ENCODE measurements around the gene PTPRCAP. TPM values are rescaled to one million over a fixed set of nuclear protein-coding genes. Genes with fewer than 3 reads are reported as not detected.

Gene PTPRCAP
- total and polyA plus RNA-seq, 3 experiments from 2014 or later = 145 to 1,075 (median 163) TPM

- Mint-ChIP-seq H3K9me3 (no peaks in the 10 kb centered on the region), H3K4me3 (peak overlapping the region in 5 of 7 donors; percentile 84 to 95 (median 88)), H3K36me3 (peaks cover 0 to 11% (median 0%) of the 10 kb centered on the region in 3 donors), H3K27me3 (no peaks in the 10 kb centered on the region), H3K27ac (peak overlapping the region; percentile 78 to 94 (median 92)), H3K4me1 (peaks cover 15 to 49% (median 32%) of the 10 kb centered on the region in 3 donors)
- H3K4me1 ChIP-seq (ENCODE audit: insufficient read depth, low read length) = peaks cover 39% of the 10 kb centered on the region
- DNase-seq = no peak
- no peaks in the 10 kb centered on the region for H3K9me3 ChIP-seq (ENCODE audit: low read length)
- H3K4me3 ChIP-seq (ENCODE audit: low read length) = peak overlapping the region; percentile 58
- ChIA-PET POLR2A (no interaction called here), CTCF (interaction anchor here (1.9 kb wide), 1 partner anchor 175 kb away, joined by 4 read pairs; the partner anchor contains the start of gene ANKRD13D)
- no peaks in the 10 kb centered on the region for H3K36me3 ChIP-seq (ENCODE audit: insufficient read depth, low read length)
- H3K27me3 ChIP-seq (ENCODE audit: insufficient read depth, low read length, poor library complexity, severe bottlenecking) = no peaks in the 10 kb centered on the region
- peak overlapping the region; percentile 78 for H3K27ac ChIP-seq (ENCODE audit: low read depth, low read length)
Measured at GRCh38 chr11:67463680-67464410, 26.4 kb upstream of the PTPRCAP start.

- Mint-ChIP-seq H3K4me3 (peak overlapping the region in 5 of 7 donors; percentile 9 to 38 (median 29)), H3K36me3 (peaks cover 0 to 8% (median 0%) of the 10 kb centered on the region in 3 donors), H3K4me1 (peaks cover 15 to 44% (median 29%) of the 10 kb centered on the region in 3 donors), H3K27ac (peak overlapping the region in 4 of 8 donors; percentile 5 to 92 (median 46)), H3K9me3 (no peaks in the 10 kb centered on the region), H3K27me3 (no peaks in the 10 kb centered on the region)
- Histone ChIP-seq H3K4me1 (ENCODE audit: insufficient read depth, low read length) (peaks cover 35% of the 10 kb centered on the region), H3K4me3 (ENCODE audit: low read length) (no peak overlapping the region), H3K27ac (ENCODE audit: low read depth, low read length) (no peak overlapping the region), H3K9me3 (ENCODE audit: low read length) (no peaks in the 10 kb centered on the region), H3K27me3 (ENCODE audit: insufficient read depth, low read length, poor library complexity, severe bottlenecking) (no peaks in the 10 kb centered on the region), H3K36me3 (ENCODE audit: insufficient read depth, low read length) (no peaks in the 10 kb centered on the region)
- CTCF ChIA-PET = no interaction called here
- POLR2A ChIA-PET = interaction anchor here (1.0 kb wide), 1 partner anchor 26 kb away, joined by 4 read pairs; the partner anchor contains the start of gene PTPRCAP
- no peak for DNase-seq
Measured at GRCh38 chr11:67463186-67463585, 25.7 kb upstream of the PTPRCAP start.

- peaks cover 0 to 3% of the 10 kb centered on the region in 2 donors for H3K27me3 Mint-ChIP-seq
- H3K27ac Mint-ChIP-seq = no peak overlapping the region
- peaks cover 4 to 8% (median 5%) of the 10 kb centered on the region in 3 donors for H3K4me1 Mint-ChIP-seq
- DNase-seq = no peak
- no peak overlapping the region for H3K4me3 Mint-ChIP-seq
- POLR2A ChIA-PET = interaction anchor here (0.6 to 3.9 kb wide), 3 partner anchors 12 to 530 kb away, joined by 5 to 26 read pairs (median 6); partner anchors contain the start of gene PTPRCAP
- no peaks in the 10 kb centered on the region for H3K9me3 Mint-ChIP-seq
- CTCF ChIA-PET = interaction anchor here (1.4 kb wide), 1 partner anchor 10 kb away, joined by 3 read pairs; no protein-coding TSS in a partner anchor
- Histone ChIP-seq H3K4me1 (ENCODE audit: insufficient read depth, low read length) (no peaks in the 10 kb centered on the region), H3K36me3 (ENCODE audit: insufficient read depth, low read length) (no peaks in the 10 kb centered on the region), H3K4me3 (ENCODE audit: low read length) (no peak overlapping the region), H3K9me3 (ENCODE audit: low read length) (no peaks in the 10 kb centered on the region), H3K27ac (ENCODE audit: low read depth, low read length) (no peak overlapping the region), H3K27me3 (ENCODE audit: insufficient read depth, low read length, poor library complexity, severe bottlenecking) (no peaks in the 10 kb centered on the region)
- H3K36me3 Mint-ChIP-seq = no peaks in the 10 kb centered on the region
Measured at GRCh38 chr11:67458266-67458665, 20.8 kb upstream of the PTPRCAP start.

GRCh38 chr11:67457453-67457852 lies 20.0 kb upstream of the PTPRCAP start:
- Histone ChIP-seq H3K27me3 (ENCODE audit: insufficient read depth, low read length, poor library complexity, severe bottlenecking) (no peaks in the 10 kb centered on the region), H3K27ac (ENCODE audit: low read depth, low read length) (no peak overlapping the region), H3K36me3 (ENCODE audit: insufficient read depth, low read length) (no peaks in the 10 kb centered on the region), H3K4me3 (ENCODE audit: low read length) (no peak overlapping the region), H3K9me3 (ENCODE audit: low read length) (no peaks in the 10 kb centered on the region), H3K4me1 (ENCODE audit: insufficient read depth, low read length) (no peaks in the 10 kb centered on the region)
- Mint-ChIP-seq H3K27me3 (peaks cover 0 to 3% of the 10 kb centered on the region in 2 donors), H3K9me3 (no peaks in the 10 kb centered on the region), H3K4me1 (peaks cover 3 to 5% (median 4%) of the 10 kb centered on the region in 3 donors), H3K27ac (no peak overlapping the region), H3K36me3 (no peaks in the 10 kb centered on the region), H3K4me3 (peak overlapping the region in 1 of 7 donors; percentile 20)
- ChIA-PET CTCF (interaction anchor here (1.6 kb wide), 1 partner anchor 106 kb away, joined by 4 read pairs; no protein-coding TSS in a partner anchor), POLR2A (no interaction called here)
- no peak for DNase-seq

- Histone ChIP-seq H3K27ac (ENCODE audit: low read depth, low read length) (no peak overlapping the region), H3K9me3 (ENCODE audit: low read length) (no peaks in the 10 kb centered on the region), H3K4me1 (ENCODE audit: insufficient read depth, low read length) (no peaks in the 10 kb centered on the region), H3K36me3 (ENCODE audit: insufficient read depth, low read length) (no peaks in the 10 kb centered on the region), H3K27me3 (ENCODE audit: insufficient read depth, low read length, poor library complexity, severe bottlenecking) (no peaks in the 10 kb centered on the region), H3K4me3 (ENCODE audit: low read length) (no peak overlapping the region)
- no peaks in the 10 kb centered on the region for H3K36me3 Mint-ChIP-seq
- CTCF ChIA-PET = interaction anchor here (1.6 kb wide), 1 partner anchor 104 kb away, joined by 4 read pairs; no protein-coding TSS in a partner anchor
- H3K4me1 Mint-ChIP-seq = peaks cover 3 to 8% (median 4%) of the 10 kb centered on the region in 3 donors
- POLR2A ChIA-PET = interaction anchor here (0.6 to 1.6 kb wide), 3 partner anchors 12 to 49 kb away, joined by 3 to 10 read pairs (median 5); no protein-coding TSS in a partner anchor
- DNase-seq = no peak
- no peaks in the 10 kb centered on the region for H3K9me3 Mint-ChIP-seq
- peaks cover 0 to 3% of the 10 kb centered on the region in 2 donors for H3K27me3 Mint-ChIP-seq
- no peak overlapping the region for H3K4me3 Mint-ChIP-seq
- no peak overlapping the region for H3K27ac Mint-ChIP-seq
Measured at GRCh38 chr11:67456068-67456705, 18.7 kb upstream of the PTPRCAP start.

- H3K27me3 Mint-ChIP-seq = peaks cover 0 to 3% of the 10 kb centered on the region in 2 donors
- Histone ChIP-seq H3K9me3 (ENCODE audit: low read length) (no peaks in the 10 kb centered on the region), H3K27me3 (ENCODE audit: insufficient read depth, low read length, poor library complexity, severe bottlenecking) (no peaks in the 10 kb centered on the region), H3K27ac (ENCODE audit: low read depth, low read length) (no peak within 1 kb of the TSS), H3K4me3 (ENCODE audit: low read length) (no peak within 1 kb of the TSS), H3K4me1 (ENCODE audit: insufficient read depth, low read length) (peaks cover 8% of the 10 kb centered on the region), H3K36me3 (ENCODE audit: insufficient read depth, low read length) (no peaks in the 10 kb centered on the region)
- no peaks in the 10 kb centered on the region for H3K36me3 Mint-ChIP-seq
- ChIA-PET CTCF (interaction anchor here (0.8 kb wide), 1 partner anchor 15 kb away, joined by 3 read pairs; no protein-coding TSS in a partner anchor), POLR2A (interaction anchor here (0.6 to 1.6 kb wide), 2 partner anchors 26 to 42 kb away, joined by 5 read pairs; no protein-coding TSS in a partner anchor)
- H3K27ac Mint-ChIP-seq = peak within 1 kb of the TSS in 1 of 8 donors; percentile 77
- H3K4me3 Mint-ChIP-seq = no peak within 1 kb of the TSS
- DNase-seq = no peak
- no peaks in the 10 kb centered on the region for H3K9me3 Mint-ChIP-seq
- peaks cover 3 to 10% (median 4%) of the 10 kb centered on the region in 3 donors for H3K4me1 Mint-ChIP-seq
Measured at GRCh38 chr11:67455054-67455453, 17.6 kb upstream of the PTPRCAP start, which contains the start of gene CABP4. Gene CABP4 (plus strand): TSS chr11:67455354. CDS start chr11:67455424, 70 bp downstream.

GRCh38 chr11:67453816-67454732 lies 16.6 kb upstream of the PTPRCAP start:
- Mint-ChIP-seq H3K27me3 (peaks cover 0 to 3% of the 10 kb centered on the region in 2 donors), H3K4me3 (no peak overlapping the region), H3K4me1 (peaks cover 5 to 12% (median 6%) of the 10 kb centered on the region in 3 donors), H3K36me3 (no peaks in the 10 kb centered on the region), H3K27ac (no peak overlapping the region), H3K9me3 (no peaks in the 10 kb centered on the region)
- Histone ChIP-seq H3K4me3 (ENCODE audit: low read length) (no peak overlapping the region), H3K9me3 (ENCODE audit: low read length) (no peaks in the 10 kb centered on the region), H3K27me3 (ENCODE audit: insufficient read depth, low read length, poor library complexity, severe bottlenecking) (no peaks in the 10 kb centered on the region), H3K4me1 (ENCODE audit: insufficient read depth, low read length) (peaks cover 15% of the 10 kb centered on the region), H3K27ac (ENCODE audit: low read depth, low read length) (no peak overlapping the region), H3K36me3 (ENCODE audit: insufficient read depth, low read length) (no peaks in the 10 kb centered on the region)
- no peak for DNase-seq
- CTCF ChIA-PET = interaction anchor here (0.8 kb wide), 1 partner anchor 16 kb away, joined by 3 read pairs; no protein-coding TSS in a partner anchor
- POLR2A ChIA-PET = interaction anchor here (0.5 to 1.6 kb wide), 3 partner anchors 25 to 39 kb away, joined by 3 to 5 read pairs (median 4); no protein-coding TSS in a partner anchor
